OCI-LY1 (cell line): ENCODE measurements around the gene MPRIP.

Source experiments
- H2AFZ ChIP-seq: fragments of 200-600 bp; sonication (generic), shearing (Covaris generic); 2 replicates; pipeline ENCODE4 v1.6.0; 2014; ENCODE audit warnings: antibody characterized with exemption, mild to moderate bottlenecking, low read length
- H3F3A ChIP-seq: fragments of 200-600 bp; sonication (generic), shearing (Covaris generic); 2 replicates; pipeline ENCODE4 v1.6.0; 2014; ENCODE audit warnings: mild to moderate bottlenecking, antibody characterized with exemption, low read length, moderate library complexity; ENCODE audit not compliant: insufficient read depth
- H3K27ac ChIP-seq: fragments of 200-600 bp; sonication (generic); 2 replicates; pipeline ENCODE4 v1.5.1; 2014; ENCODE audit warnings: low read length, mixed run types, mild to moderate bottlenecking, low read depth; ENCODE audit not compliant: poor library complexity, severe bottlenecking
- H3K27me3 ChIP-seq: fragments of 200-600 bp; sonication (generic); 2 replicates; pipeline ENCODE4 v1.6.0; 2014; ENCODE audit warnings: antibody characterized with exemption, mild to moderate bottlenecking, low read length, moderate library complexity; ENCODE audit not compliant: insufficient read depth
- H3K36me3 ChIP-seq: fragments of 200-600 bp; sonication (generic); 2 replicates; pipeline ENCODE4 v1.6.1; 2014; ENCODE audit warnings: mild to moderate bottlenecking, antibody characterized with exemption, low read length, moderate library complexity, mixed read lengths; ENCODE audit not compliant: insufficient read depth
- H3K4me1 ChIP-seq: fragments of 200-600 bp; sonication (generic); 2 replicates; pipeline ENCODE4 v1.5.1; 2014; ENCODE audit warnings: mild to moderate bottlenecking, low read length, moderate library complexity; ENCODE audit not compliant: insufficient read depth, severe bottlenecking
- H3K4me2 ChIP-seq: fragments of 200-600 bp; sonication (generic), shearing (Covaris generic); 2 replicates; pipeline ENCODE4 v1.6.1; 2014; ENCODE audit warnings: low read length
- H3K4me3 ChIP-seq: fragments of 200-600 bp; sonication (generic); 2 replicates; pipeline ENCODE4 v1.5.1; 2014; ENCODE audit warnings: low read length, low read depth, mild to moderate bottlenecking, mixed read lengths; ENCODE audit not compliant: poor library complexity, severe bottlenecking
- H3K79me2 ChIP-seq: fragments of 200-600 bp; shearing (Covaris generic); 2 replicates; pipeline ENCODE4 v1.6.1; 2016; ENCODE audit warnings: mixed run types, low read length, mixed read lengths; ENCODE audit not compliant: insufficient read depth
- H3K9ac ChIP-seq: fragments of 200-600 bp; sonication (generic), shearing (Covaris generic); 2 replicates; pipeline ENCODE4 v1.6.1; 2014; ENCODE audit warnings: mild to moderate bottlenecking, low read length, mixed read lengths
- H3K9me2 ChIP-seq: fragments of 200-600 bp; sonication (generic), shearing (Covaris generic); 2 replicates; pipeline ENCODE4 v1.6.1; 2014; ENCODE audit warnings: low read depth, mild to moderate bottlenecking, low read length, mixed read lengths
- H3K9me3 ChIP-seq: fragments of 200-600 bp; shearing (Covaris generic); 2 replicates; pipeline ENCODE4 v1.6.1; 2014; ENCODE audit warnings: low read length, mixed read lengths
- H4K20me1 ChIP-seq: fragments of 200-600 bp; sonication (generic), shearing (Covaris generic); 2 replicates; pipeline ENCODE4 v1.6.0; 2016; ENCODE audit warnings: mild to moderate bottlenecking, low read length; ENCODE audit not compliant: insufficient read depth
- CTCF ChIP-seq: fragments of 200-600 bp; sonication (generic), shearing (Covaris generic); IDR thresholded peaks from 2 replicates; pipeline ENCODE4 v1.5.1; 2017; ENCODE audit warnings: mild to moderate bottlenecking, antibody characterized with exemption, low read length, moderate library complexity, mixed read lengths
- EZH2 ChIP-seq: fragments of 200-600 bp; sonication (generic), shearing (Covaris generic); IDR thresholded peaks from 2 replicates; pipeline ENCODE4 v1.8.0; 2017; ENCODE audit warnings: borderline replicate concordance, mixed run types, mild to moderate bottlenecking, antibody characterized with exemption, low read length, moderate library complexity, mixed read lengths

Gene MPRIP

DNA sequence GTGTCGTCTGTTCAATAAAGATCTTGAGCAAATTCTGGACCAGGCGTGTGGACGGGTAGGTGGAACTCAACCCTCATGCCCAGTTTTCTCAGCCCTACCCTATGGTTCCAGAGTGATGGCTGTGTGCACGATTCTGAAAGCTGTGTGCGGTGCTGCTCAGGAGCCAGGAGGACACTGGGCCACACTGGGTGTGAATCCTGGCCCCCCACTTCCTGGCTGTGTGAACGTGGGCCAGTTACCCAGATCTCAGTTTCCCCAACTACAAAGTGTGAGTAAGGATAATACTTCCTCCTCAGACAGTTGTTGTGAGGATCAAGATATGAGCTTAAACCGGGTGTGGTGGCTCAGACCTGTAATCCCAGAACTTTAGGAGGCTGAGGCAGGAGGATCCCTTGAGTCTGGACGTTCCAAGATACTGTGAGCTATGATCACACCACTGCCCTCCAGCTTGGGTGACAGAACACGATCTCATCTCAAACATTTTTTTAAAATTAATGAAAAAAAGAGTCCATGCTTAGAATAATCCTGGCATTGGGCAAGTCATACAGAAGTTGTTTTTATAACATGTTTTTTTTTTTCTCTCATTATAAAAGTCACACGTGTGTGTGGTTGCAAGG, 14.7 kb upstream of the MPRIP start:
- Histone ChIP-seq H2AFZ (no peak overlapping the region), H3K9me2 (no peaks in the 10 kb centered on the region), H3K36me3 (no peaks in the 10 kb centered on the region), H3K27me3 (no peaks in the 10 kb centered on the region), H3K4me1 (no peaks in the 10 kb centered on the region), H3K9ac (no peak overlapping the region), H3K4me3 (no peak overlapping the region), H3K27ac (no peak overlapping the region), H3K79me2 (no peaks in the 10 kb centered on the region), H3F3A (no peaks in the 10 kb centered on the region), H3K9me3 (no peaks in the 10 kb centered on the region), H4K20me1 (no peaks in the 10 kb centered on the region), H3K4me2 (no peak overlapping the region)
- no peak for TF ChIP-seq CTCF
- no peak for TF ChIP-seq EZH2

DNA sequence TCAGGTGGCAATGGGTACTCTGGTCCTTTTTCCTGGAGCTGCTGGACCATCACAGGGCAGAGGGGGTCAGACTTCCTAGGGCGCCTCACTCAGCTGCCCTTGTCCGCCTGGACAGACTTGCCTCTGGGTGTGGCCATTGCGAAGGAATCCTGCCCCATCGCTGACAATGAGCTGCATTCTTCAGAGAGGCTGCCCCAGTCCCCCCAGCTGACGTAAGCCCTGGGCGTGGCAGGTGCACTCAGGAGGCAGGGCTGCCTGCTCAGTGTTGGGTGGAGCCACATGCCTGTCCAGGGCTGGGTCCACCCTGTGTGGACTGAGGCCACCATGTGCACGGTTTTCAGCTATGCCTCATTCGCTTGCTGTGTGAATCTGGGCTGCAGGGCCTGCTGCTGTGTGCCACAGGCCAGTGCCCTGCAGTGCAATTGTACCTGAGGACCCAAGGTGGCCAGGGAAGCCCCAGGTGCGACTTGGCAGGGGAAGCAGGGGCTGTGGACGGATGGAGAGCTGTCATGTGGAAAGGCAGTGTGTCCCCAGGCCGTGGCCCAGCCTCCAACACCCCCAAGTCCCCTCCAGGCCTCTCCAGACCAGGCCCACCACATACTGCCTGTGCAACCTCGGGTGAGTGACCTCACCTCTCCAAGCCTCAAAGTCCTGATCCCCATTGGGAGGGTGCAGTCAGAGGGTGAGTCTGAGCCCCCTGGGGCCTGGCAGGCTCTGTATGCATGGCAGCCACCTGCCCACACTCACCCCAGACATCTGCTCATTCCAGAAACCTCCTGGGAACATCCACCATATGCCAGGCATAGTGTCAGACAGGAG, 14.0 kb upstream of the MPRIP start:
- Histone ChIP-seq H3K79me2 (no peaks in the 10 kb centered on the region), H4K20me1 (no peaks in the 10 kb centered on the region), H3K4me3 (no peak overlapping the region), H2AFZ (no peak overlapping the region), H3K9ac (no peak overlapping the region), H3F3A (no peaks in the 10 kb centered on the region), H3K27ac (no peak overlapping the region), H3K4me2 (no peak overlapping the region), H3K36me3 (no peaks in the 10 kb centered on the region), H3K27me3 (no peaks in the 10 kb centered on the region), H3K4me1 (no peaks in the 10 kb centered on the region), H3K9me3 (no peaks in the 10 kb centered on the region), H3K9me2 (no peaks in the 10 kb centered on the region)
- TF ChIP-seq CTCF = no peak

DNA sequence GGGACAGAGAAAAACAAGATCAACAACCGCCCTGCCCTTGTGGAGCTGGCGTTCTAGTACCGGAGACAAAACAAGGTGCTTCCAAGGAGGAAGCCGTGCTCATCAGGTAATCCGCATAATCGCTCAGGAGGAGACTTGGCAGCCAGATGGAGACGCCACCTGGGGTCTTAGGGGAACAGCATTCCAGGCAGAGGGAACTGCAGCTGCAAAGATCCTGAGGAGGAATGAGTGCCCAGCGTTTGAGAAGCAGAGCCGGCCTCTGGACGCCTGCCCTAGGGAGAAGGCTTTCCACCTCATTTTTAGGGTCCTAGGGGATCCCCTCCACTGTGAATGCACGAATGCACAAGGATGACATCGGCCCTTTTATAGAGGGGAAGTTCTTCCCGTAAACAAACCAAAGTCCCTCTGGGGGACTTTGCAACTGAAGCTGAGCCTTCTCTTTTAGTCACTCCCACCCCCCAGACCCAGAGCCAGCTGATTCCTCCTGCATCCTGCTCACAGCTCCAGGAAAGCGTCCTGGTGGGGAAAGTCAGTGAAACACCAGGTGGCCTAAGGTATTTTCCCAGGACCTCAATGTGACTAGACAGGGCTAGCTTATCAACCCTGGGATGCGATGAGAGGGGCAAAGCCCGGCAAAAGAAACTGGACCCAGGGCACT, 13.2 kb upstream of the MPRIP start:
- H3K9me3 ChIP-seq = no peaks in the 10 kb centered on the region
- H3K27me3 ChIP-seq = no peaks in the 10 kb centered on the region
- TF ChIP-seq CTCF (no peak), EZH2 (no peak)
- no peak overlapping the region for H3K4me2 ChIP-seq
- no peak overlapping the region for H3K27ac ChIP-seq
- no peak overlapping the region for H2AFZ ChIP-seq
- no peaks in the 10 kb centered on the region for H3K79me2 ChIP-seq
- no peaks in the 10 kb centered on the region for H3F3A ChIP-seq
- no peak overlapping the region for H3K4me3 ChIP-seq
- H4K20me1 ChIP-seq = no peaks in the 10 kb centered on the region
- H3K9me2 ChIP-seq = no peaks in the 10 kb centered on the region
- no peaks in the 10 kb centered on the region for H3K4me1 ChIP-seq
- no peaks in the 10 kb centered on the region for H3K36me3 ChIP-seq
- no peak overlapping the region for H3K9ac ChIP-seq
